GM12892 (cell line): ENCODE measurements around the gene UBA6.

ENCODE experiments used
- POLR2A ChIP-seq: IDR thresholded peaks from 2 replicates; pipeline ENCODE4 v1.6.1; 2011; ENCODE audit warnings: low read depth, low read length, control low read depth
- POLR2AphosphoS5 ChIP-seq: IDR thresholded peaks from 2 replicates; pipeline ENCODE4 v1.6.1; 2011; ENCODE audit warnings: low read depth, low read length, control low read depth

DNA sequence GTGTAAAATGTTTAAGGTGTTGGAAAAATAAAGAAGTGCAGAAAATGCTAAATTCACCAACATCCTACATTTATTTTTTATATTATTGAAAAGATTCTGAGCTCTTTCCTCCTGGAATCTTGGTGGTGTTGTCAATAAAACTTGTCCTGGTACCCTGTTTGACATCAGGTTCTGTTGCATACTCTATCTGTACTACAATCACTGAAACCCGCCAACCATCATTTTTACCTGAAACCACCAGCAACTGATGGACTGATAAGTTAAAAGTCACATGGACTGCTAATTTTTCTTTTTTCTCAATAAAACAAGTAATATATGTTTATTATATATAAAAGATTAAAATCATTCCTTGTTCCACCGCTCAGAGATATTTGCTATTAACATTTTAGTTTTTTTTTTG lies 119.0 kb downstream of the UBA6 start:
- TF ChIP-seq POLR2A (no peak), POLR2AphosphoS5 (no peak)
